H1 (cell line): ENCODE results near the gene PRKCH. TPM values are rescaled to one million over a fixed set of nuclear protein-coding genes. Genes with fewer than 3 reads are reported as not detected.

Source experiments
- CTCF ChIA-PET: fragments of 300-600 bp; sonication (Branson Sonifier 250); formaldehyde crosslinking; loops from one replicate; lab custom pipeline; 2021; ENCODE audit not compliant: partially characterized antibody; lab: Charles Lee
- POLR2A ChIA-PET: fragments of 300-600 bp; sonication (Branson Sonifier 250); formaldehyde crosslinking; loops from one replicate; lab custom pipeline; 2021; ENCODE audit warnings: inconsistent platforms; ENCODE audit not compliant: partially characterized antibody; lab: Charles Lee
- DNase-seq, 2 experiments: peaks; one replicate each; pipeline versions ENCODE4 v3.0.0 to v3.0.0-alpha.2; 2010 to 2022; ENCODE audit warnings: low spot score in 2 of 2, low read depth in 1 of 2, mixed read lengths in 1 of 2
- FAIRE-seq: peaks from 2 replicates; lab custom pipeline; 2011; peaks lifted over from hg19 to GRCh38; lab: Jason Lieb, UNC
- H2AFZ ChIP-seq: 2 replicates; pipeline ENCODE4 v1.8.1; 2012; ENCODE audit warnings: low read length, inconsistent platforms
- H2AK5ac ChIP-seq: 2 replicates; pipeline ENCODE4 v1.6.1; 2013; ENCODE audit warnings: low read depth, low read length
- H2BK120ac ChIP-seq: replicated peaks from 2 replicates; pipeline ENCODE3; 2013; ENCODE audit warnings: low read depth, low read length, inconsistent platforms
- H2BK12ac ChIP-seq: 2 replicates; pipeline ENCODE4 v1.6.1; 2013; ENCODE audit warnings: low read depth, low read length
- H2BK15ac ChIP-seq: 2 replicates; pipeline ENCODE4 v1.6.1; 2013; ENCODE audit warnings: low read length
- H2BK20ac ChIP-seq: 2 replicates; pipeline ENCODE4 v1.6.1; 2013; ENCODE audit warnings: low read length
- H2BK5ac ChIP-seq: 2 replicates; pipeline ENCODE4 v1.6.1; 2013; ENCODE audit warnings: low read depth, low read length
- H3K14ac ChIP-seq: 2 replicates; pipeline ENCODE4 v1.6.1; 2013; ENCODE audit warnings: inconsistent platforms; ENCODE audit not compliant: insufficient read length
- H3K18ac ChIP-seq: 2 replicates; pipeline ENCODE4 v1.6.1; 2013; ENCODE audit warnings: low read length; ENCODE audit errors: extremely low read depth
- H3K23ac ChIP-seq: 2 replicates; pipeline ENCODE4 v1.6.1; 2013; ENCODE audit warnings: inconsistent platforms; ENCODE audit not compliant: insufficient read length
- H3K23me2 ChIP-seq: 2 replicates; pipeline ENCODE4 v1.6.1; 2013; ENCODE audit warnings: low read depth, low read length
- H3K27ac ChIP-seq: 2 replicates; pipeline ENCODE4 v1.6.1; 2011; ENCODE audit warnings: low read depth, low read length, inconsistent platforms
- H3K27me3 ChIP-seq, 4 experiments: replicated peaks in 1 of 4; 1 replicate in 1 of 4; 2 replicates in 3 of 4; pipeline versions ENCODE4 v1.6.1 to v1.8.1; 2011 to 2013; ENCODE audit warnings: low read length in 3 of 4, mild to moderate bottlenecking in 3 of 4, inconsistent platforms in 2 of 4, mixed read lengths in 2 of 4, moderate library complexity in 1 of 4; ENCODE audit not compliant: control insufficient read depth in 3 of 4, insufficient read depth in 3 of 4; ENCODE audit errors: extremely low read depth in 1 of 4
- H3K36me3 ChIP-seq, 4 experiments: 2 replicates each; pipeline versions ENCODE4 v1.6.1 to v1.8.1; 2011 to 2013; ENCODE audit warnings: mild to moderate bottlenecking in 4 of 4, low read length in 3 of 4, moderate library complexity in 2 of 4, control low read depth in 1 of 4, inconsistent platforms in 1 of 4; ENCODE audit not compliant: insufficient read depth in 4 of 4, control insufficient read depth in 2 of 4
- H3K4ac ChIP-seq: replicated peaks from 2 replicates; pipeline ENCODE3; 2013; ENCODE audit warnings: low read length, low read depth, mixed read lengths, inconsistent platforms; ENCODE audit not compliant: insufficient read length
- H3K4me1 ChIP-seq, 4 experiments: replicated peaks in 1 of 4; 1 replicate in 1 of 4; 2 replicates in 3 of 4; pipeline versions ENCODE4 v1.6.1 to v1.8.1; 2011 to 2013; ENCODE audit warnings: low read length in 3 of 4, inconsistent platforms in 2 of 4, mixed read lengths in 1 of 4; ENCODE audit not compliant: insufficient read depth in 4 of 4, control insufficient read depth in 3 of 4
- H3K4me2 ChIP-seq, 2 experiments: 2 replicates each; pipeline versions ENCODE4 v1.6.1 to v1.8.1; 2011 to 2013; ENCODE audit warnings: low read depth in 2 of 2, low read length in 2 of 2, control low read depth in 1 of 2, inconsistent platforms in 1 of 2, mild to moderate bottlenecking in 1 of 2; ENCODE audit not compliant: insufficient read depth in 1 of 2
- H3K4me3 ChIP-seq, 4 experiments: fragments of 200-600, 300-600 bp in 1 of 4; sonication (generic), shearing (Covaris generic), sonication (Bioruptor Twin) in 1 of 4; 2 replicates each; pipeline versions ENCODE4 v1.5.1 to v1.8.1; 2011 to 2016; ENCODE audit warnings: low read length in 4 of 4, low read depth in 3 of 4, control low read depth in 2 of 4, inconsistent platforms in 2 of 4, mild to moderate bottlenecking in 2 of 4, mixed read lengths in 1 of 4, moderate library complexity in 1 of 4; ENCODE audit not compliant: insufficient read depth in 2 of 4; ENCODE audit errors: extremely low read depth in 1 of 4
- H3K56ac ChIP-seq: replicated peaks from 2 replicates; pipeline ENCODE3; 2013; ENCODE audit warnings: low read depth, mild to moderate bottlenecking, mixed read lengths, low read length, inconsistent platforms; ENCODE audit not compliant: insufficient read length
- H3K79me1 ChIP-seq: 2 replicates; pipeline ENCODE4 v1.6.1; 2013; ENCODE audit warnings: low read depth, low read length, control low read depth
- H3K79me2 ChIP-seq, 2 experiments: 2 replicates each; pipeline versions ENCODE4 v1.6.1 to v1.8.1; 2012 to 2013; ENCODE audit warnings: low read length in 2 of 2, mild to moderate bottlenecking in 2 of 2, inconsistent platforms in 1 of 2; ENCODE audit not compliant: insufficient read depth in 2 of 2, control insufficient read depth in 1 of 2
- H3K9ac ChIP-seq, 4 experiments: replicated peaks in 1 of 4; 1 replicate in 1 of 4; 2 replicates in 3 of 4; pipeline versions ENCODE4 v1.6.1 to v1.8.1; 2011 to 2013; ENCODE audit warnings: low read depth in 3 of 4, low read length in 3 of 4, control low read depth in 2 of 4, mild to moderate bottlenecking in 2 of 4, moderate library complexity in 2 of 4, inconsistent platforms in 1 of 4; ENCODE audit errors: extremely low read depth in 1 of 4
- H3K9me3 ChIP-seq, 2 experiments: 2 replicates each; pipeline versions ENCODE4 v1.6.1 to v1.8.1; 2012 to 2013; ENCODE audit warnings: mild to moderate bottlenecking in 2 of 2, moderate library complexity in 2 of 2, control low read depth in 1 of 2, inconsistent platforms in 1 of 2, low read depth in 1 of 2, low read length in 1 of 2, mixed read lengths in 1 of 2; ENCODE audit not compliant: insufficient read depth in 2 of 2
- H4K20me1 ChIP-seq, 2 experiments: replicated peaks in 1 of 2; 2 replicates each; pipeline versions ENCODE3 to v1.8.1; 2011 to 2013; ENCODE audit warnings: inconsistent platforms in 2 of 2, low read length in 2 of 2, mild to moderate bottlenecking in 1 of 2; ENCODE audit not compliant: insufficient read depth in 2 of 2, control insufficient read depth in 1 of 2
- H4K5ac ChIP-seq: 2 replicates; pipeline ENCODE4 v1.6.1; 2013; ENCODE audit warnings: low read length, low read depth, mixed read lengths, inconsistent platforms; ENCODE audit not compliant: insufficient read length
- H4K8ac ChIP-seq: 2 replicates; pipeline ENCODE4 v1.8.0; 2013; ENCODE audit warnings: mild to moderate bottlenecking, moderate library complexity, low read length, inconsistent platforms; ENCODE audit not compliant: insufficient read depth; ENCODE audit errors: extremely low read depth
- H4K91ac ChIP-seq: replicated peaks from 2 replicates; pipeline ENCODE3; 2013; ENCODE audit warnings: low read length, mixed read lengths, inconsistent platforms; ENCODE audit not compliant: insufficient read length
- CHD1 ChIP-seq: IDR thresholded peaks from 2 replicates; pipeline ENCODE4 v1.6.1; 2012; ENCODE audit warnings: low read depth, low read length, improper control_type of control experiment
- EGR1 ChIP-seq: IDR thresholded peaks from 2 replicates; pipeline ENCODE4 v1.6.1; 2011; ENCODE audit warnings: low read depth, low read length, borderline replicate concordance
- GABPA ChIP-seq: IDR thresholded peaks from 2 replicates; pipeline ENCODE4 v1.6.1; 2011; ENCODE audit warnings: mild to moderate bottlenecking, low read length, moderate library complexity, borderline replicate concordance; ENCODE audit not compliant: insufficient read depth
- JUN ChIP-seq: IDR thresholded peaks from 2 replicates; pipeline ENCODE4 v1.6.1; 2011; ENCODE audit warnings: low read depth, mild to moderate bottlenecking, improper control_type of control experiment, low read length
- WGBS, 2 experiments: shearing (Covaris generic) in 1 of 2; methylation state at CpG; one replicate each; pipeline versions ENCODE4 v1.1.6 to v1.1.7; 2013 to 2015; ENCODE audit warnings: low lambda C conversion rate in 2 of 2, mixed read lengths in 2 of 2, inconsistent platforms in 1 of 2, low coverage in 1 of 2, missing lambda C conversion rate in 1 of 2; ENCODE audit not compliant: insufficient replicate concordance in 2 of 2, insufficient coverage in 1 of 2, insufficient read length in 1 of 2; ENCODE audit errors: extremely low coverage in 1 of 2, missing lambda C conversion rate in 1 of 2; 5-methylcytosine and 5-hydroxymethylcytosine counted together
- polyA plus RNA-seq, 7 experiments: library from polyadenylated mRNA; depleted of rRNA in 3 of 7; stranded (reverse) in 5 of 7; unstranded in 2 of 7; fragments of >200 nt in 5 of 7; fragments of 200-250 nt in 2 of 7; gene quantifications; 1 replicate in 5 of 7; 2 replicates in 1 of 7; 4 replicates in 1 of 7; pipeline versions ENCODE4 v1.2.1 to v1.2.3, GENCODE V29; 2011 to 2013; ENCODE audit warnings: missing spikeins in 2 of 7, mixed read lengths in 2 of 7
- total RNA-seq: library from RNA; stranded (reverse); fragmentation: NEBNext Ultra II Directional; extraction: Animal tissue kit (Norgen Biotek cat#: 25700); gene quantifications from 2 replicates; pipeline ENCODE4 v1.2.1, GENCODE V29; 2021
- TF ChIP-seq, protein P1 (sequence below): IDR thresholded peaks from 2 replicates; pipeline ENCODE4 v1.6.1; 2012; ENCODE audit warnings: inconsistent platforms
- TF ChIP-seq, protein P2 (sequence below): IDR thresholded peaks from 2 replicates; pipeline ENCODE4 v1.6.1; 2011; ENCODE audit warnings: low read length, improper control_type of control experiment

The PRKCH gene
- total and polyA plus RNA-seq, 2 of the 8 experiments (the other 6 are each of a cell fraction or from before 2014, with no cell fraction given): 6.4 to 7.0 TPM

DNA sequence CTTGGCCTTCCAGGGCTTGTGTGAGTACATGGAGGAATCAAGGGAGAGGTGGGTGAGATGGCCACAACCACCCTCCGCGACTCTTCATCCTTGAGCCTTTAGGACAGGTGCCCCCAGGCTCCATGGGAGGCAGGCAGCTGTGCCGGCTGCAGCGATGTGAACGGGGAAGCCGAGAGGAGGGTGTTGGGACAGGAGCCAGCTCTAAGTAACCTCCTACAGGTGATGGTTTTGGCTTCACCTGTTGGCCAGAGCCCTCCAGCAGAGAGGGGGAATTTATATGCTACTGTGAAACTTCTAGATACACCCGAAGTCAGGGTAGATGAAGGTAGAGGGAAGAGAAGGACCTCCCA is 241.8 kb downstream of the PRKCH start:
- WGBS, 2 experiments: 88% methylated on average over 7 of the region's 7 CpGs; no CpG with 5 or more reads in 1 of the 2 experiments
- Histone ChIP-seq H3K4me3 (no peak overlapping the region), H2AK5ac (no peak overlapping the region), H3K9me3 (no peaks in the 10 kb centered on the region), H4K5ac (no peak overlapping the region), H4K20me1 (no peaks in the 10 kb centered on the region), H3K79me2 (no peaks in the 10 kb centered on the region), H2BK5ac (no peak overlapping the region), H3K23ac (no peak overlapping the region), H2BK20ac (no peak overlapping the region), H2BK12ac (no peak overlapping the region; the same call in 1 of the 2 replicates), H3K56ac (no peak overlapping the region), H2AFZ (no peak overlapping the region), H2BK120ac (no peak overlapping the region), H3K14ac (no peak overlapping the region), H3K36me3 (no peaks in the 10 kb centered on the region), H2BK15ac (no peak overlapping the region), H3K23me2 (no peaks in the 10 kb centered on the region; the same call in 1 of the 2 replicates), H3K27ac (no peak overlapping the region), H3K18ac (no peak overlapping the region), H3K4ac (no peak overlapping the region), H3K27me3 (no peaks in the 10 kb centered on the region; a peak in 1 of 7 replicates), H3K4me1 (peaks cover 4 to 14% (median 10%) of the 10 kb centered on the region in 4 experiments; a peak in 6 of 7 replicates), H3K79me1 (no peaks in the 10 kb centered on the region; the same call in 1 of the 2 replicates), H3K9ac (no peak overlapping the region), H4K8ac (no peak overlapping the region; the same call in 1 of the 2 replicates), H3K4me2 (no peak overlapping the region), H4K91ac (no peak overlapping the region)
- DNase-seq: no peak
- ChIA-PET CTCF (interaction anchor here (1.1 to 2.3 kb wide), 4 partner anchors 10 to 87 kb away, joined by 3 to 8 read pairs (median 5); no protein-coding TSS in a partner anchor), POLR2A (no interaction called here)
- FAIRE-seq: no peak
- TF ChIP-seq CHD1 (no peak), JUN (no peak), GABPA (no peak), EGR1 (no peak)
- TF ChIP-seq, protein P1, sequence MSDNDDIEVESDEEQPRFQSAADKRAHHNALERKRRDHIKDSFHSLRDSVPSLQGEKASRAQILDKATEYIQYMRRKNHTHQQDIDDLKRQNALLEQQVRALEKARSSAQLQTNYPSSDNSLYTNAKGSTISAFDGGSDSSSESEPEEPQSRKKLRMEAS: no peak
- TF ChIP-seq, protein P2, sequence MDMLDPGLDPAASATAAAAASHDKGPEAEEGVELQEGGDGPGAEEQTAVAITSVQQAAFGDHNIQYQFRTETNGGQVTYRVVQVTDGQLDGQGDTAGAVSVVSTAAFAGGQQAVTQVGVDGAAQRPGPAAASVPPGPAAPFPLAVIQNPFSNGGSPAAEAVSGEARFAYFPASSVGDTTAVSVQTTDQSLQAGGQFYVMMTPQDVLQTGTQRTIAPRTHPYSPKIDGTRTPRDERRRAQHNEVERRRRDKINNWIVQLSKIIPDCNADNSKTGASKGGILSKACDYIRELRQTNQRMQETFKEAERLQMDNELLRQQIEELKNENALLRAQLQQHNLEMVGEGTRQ: no peak
